ENCODE results near the gene FCER2. TPM values are rescaled to one million over a fixed set of nuclear protein-coding genes. Genes with fewer than 3 reads are reported as not detected.

Gene FCER2
- total RNA-seq, 1 experiment from 2014 or later = 0.48 TPM

DNA sequence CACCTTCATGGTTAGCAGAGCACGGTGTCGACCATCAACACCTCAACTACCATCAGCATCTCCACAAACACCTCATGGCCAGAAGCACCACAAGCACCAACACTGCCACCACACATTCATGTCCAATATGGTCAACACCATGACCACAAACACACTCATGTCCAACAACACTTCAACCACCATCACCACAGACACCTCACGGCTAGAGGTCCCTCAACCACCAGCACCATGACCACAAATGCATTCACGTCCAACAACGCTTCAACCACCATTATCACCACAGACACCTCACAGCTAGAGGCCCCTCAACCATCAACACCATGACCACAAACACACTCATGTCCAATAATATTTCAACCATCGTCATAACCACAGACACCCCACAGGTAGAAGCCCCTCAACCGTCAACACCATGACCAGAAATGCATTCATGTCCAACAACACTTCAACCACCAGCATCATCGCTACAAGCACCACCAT lies 11.1 kb downstream of the FCER2 start (continued):
- TF ChIP-seq, protein P1, sequence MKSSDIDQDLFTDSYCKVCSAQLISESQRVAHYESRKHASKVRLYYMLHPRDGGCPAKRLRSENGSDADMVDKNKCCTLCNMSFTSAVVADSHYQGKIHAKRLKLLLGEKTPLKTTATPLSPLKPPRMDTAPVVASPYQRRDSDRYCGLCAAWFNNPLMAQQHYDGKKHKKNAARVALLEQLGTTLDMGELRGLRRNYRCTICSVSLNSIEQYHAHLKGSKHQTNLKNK (CRISPR knock-in tag; IDR thresholded peaks at IDR 0.05) = no peak
- TF ChIP-seq SP1 (CRISPR knock-in tag; conservative IDR thresholded peaks at IDR 0.05) = no peak
- TF ChIP-seq, protein P2, sequence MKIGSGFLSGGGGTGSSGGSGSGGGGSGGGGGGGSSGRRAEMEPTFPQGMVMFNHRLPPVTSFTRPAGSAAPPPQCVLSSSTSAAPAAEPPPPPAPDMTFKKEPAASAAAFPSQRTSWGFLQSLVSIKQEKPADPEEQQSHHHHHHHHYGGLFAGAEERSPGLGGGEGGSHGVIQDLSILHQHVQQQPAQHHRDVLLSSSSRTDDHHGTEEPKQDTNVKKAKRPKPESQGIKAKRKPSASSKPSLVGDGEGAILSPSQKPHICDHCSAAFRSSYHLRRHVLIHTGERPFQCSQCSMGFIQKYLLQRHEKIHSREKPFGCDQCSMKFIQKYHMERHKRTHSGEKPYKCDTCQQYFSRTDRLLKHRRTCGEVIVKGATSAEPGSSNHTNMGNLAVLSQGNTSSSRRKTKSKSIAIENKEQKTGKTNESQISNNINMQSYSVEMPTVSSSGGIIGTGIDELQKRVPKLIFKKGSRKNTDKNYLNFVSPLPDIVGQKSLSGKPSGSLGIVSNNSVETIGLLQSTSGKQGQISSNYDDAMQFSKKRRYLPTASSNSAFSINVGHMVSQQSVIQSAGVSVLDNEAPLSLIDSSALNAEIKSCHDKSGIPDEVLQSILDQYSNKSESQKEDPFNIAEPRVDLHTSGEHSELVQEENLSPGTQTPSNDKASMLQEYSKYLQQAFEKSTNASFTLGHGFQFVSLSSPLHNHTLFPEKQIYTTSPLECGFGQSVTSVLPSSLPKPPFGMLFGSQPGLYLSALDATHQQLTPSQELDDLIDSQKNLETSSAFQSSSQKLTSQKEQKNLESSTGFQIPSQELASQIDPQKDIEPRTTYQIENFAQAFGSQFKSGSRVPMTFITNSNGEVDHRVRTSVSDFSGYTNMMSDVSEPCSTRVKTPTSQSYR (CRISPR knock-in tag; IDR thresholded peaks at IDR 0.05) = no peak

GRCh38 chr19:7689165-7689564 lies 12.8 kb downstream of the FCER2 start:
- DNase-seq (ENCODE audit: low spot score) (no peak), ATAC-seq (no peak)
- no peak for TF ChIP-seq NFYB (CRISPR knock-in tag; conservative IDR thresholded peaks at IDR 0.05; ENCODE audit: low read depth)
- TF ChIP-seq PRRX2 (CRISPR knock-in tag; IDR thresholded peaks at IDR 0.05) = no peak
- TF ChIP-seq ERG (CRISPR knock-in tag; IDR thresholded peaks at IDR 0.05) = no peak
- no peak for TF ChIP-seq CTCF (IDR thresholded peaks at IDR 0.05)
- ChIA-PET CTCF (interaction anchor here (1.7 to 1.9 kb wide), 2 partner anchors 8 to 121 kb away, joined by 5 to 10 read pairs; partner anchors contain the start of gene TRAPPC5), POLR2A (no interaction called here)
- H3K9me3 Mint-ChIP-seq = no peaks in the 10 kb centered on the region
- peaks cover 11% of the 10 kb centered on the region for H3K4me1 Mint-ChIP-seq
- no peak overlapping the region for H3K27ac Mint-ChIP-seq
- H3K4me3 Mint-ChIP-seq = no peak overlapping the region
- peaks cover 3% of the 10 kb centered on the region for H3K36me3 Mint-ChIP-seq
- no peaks in the 10 kb centered on the region; the same call in 1 of the 2 replicates for H3K27me3 Mint-ChIP-seq (ENCODE audit: low read depth)

- ChIA-PET CTCF (interaction anchor here (1.9 kb wide), 1 partner anchor 119 kb away, joined by 5 read pairs; no protein-coding TSS in a partner anchor), POLR2A (no interaction called here)
- DNase-seq (ENCODE audit: low spot score) = no peak
- ATAC-seq = no peak
- Mint-ChIP-seq H3K27me3 (ENCODE audit: low read depth) (no peaks in the 10 kb centered on the region; the same call in 1 of the 2 replicates), H3K9me3 (no peaks in the 10 kb centered on the region), H3K27ac (no peak overlapping the region), H3K4me1 (peaks cover 11% of the 10 kb centered on the region), H3K36me3 (peaks cover 14% of the 10 kb centered on the region), H3K4me3 (no peak overlapping the region)
- TF ChIP-seq, protein P3, sequence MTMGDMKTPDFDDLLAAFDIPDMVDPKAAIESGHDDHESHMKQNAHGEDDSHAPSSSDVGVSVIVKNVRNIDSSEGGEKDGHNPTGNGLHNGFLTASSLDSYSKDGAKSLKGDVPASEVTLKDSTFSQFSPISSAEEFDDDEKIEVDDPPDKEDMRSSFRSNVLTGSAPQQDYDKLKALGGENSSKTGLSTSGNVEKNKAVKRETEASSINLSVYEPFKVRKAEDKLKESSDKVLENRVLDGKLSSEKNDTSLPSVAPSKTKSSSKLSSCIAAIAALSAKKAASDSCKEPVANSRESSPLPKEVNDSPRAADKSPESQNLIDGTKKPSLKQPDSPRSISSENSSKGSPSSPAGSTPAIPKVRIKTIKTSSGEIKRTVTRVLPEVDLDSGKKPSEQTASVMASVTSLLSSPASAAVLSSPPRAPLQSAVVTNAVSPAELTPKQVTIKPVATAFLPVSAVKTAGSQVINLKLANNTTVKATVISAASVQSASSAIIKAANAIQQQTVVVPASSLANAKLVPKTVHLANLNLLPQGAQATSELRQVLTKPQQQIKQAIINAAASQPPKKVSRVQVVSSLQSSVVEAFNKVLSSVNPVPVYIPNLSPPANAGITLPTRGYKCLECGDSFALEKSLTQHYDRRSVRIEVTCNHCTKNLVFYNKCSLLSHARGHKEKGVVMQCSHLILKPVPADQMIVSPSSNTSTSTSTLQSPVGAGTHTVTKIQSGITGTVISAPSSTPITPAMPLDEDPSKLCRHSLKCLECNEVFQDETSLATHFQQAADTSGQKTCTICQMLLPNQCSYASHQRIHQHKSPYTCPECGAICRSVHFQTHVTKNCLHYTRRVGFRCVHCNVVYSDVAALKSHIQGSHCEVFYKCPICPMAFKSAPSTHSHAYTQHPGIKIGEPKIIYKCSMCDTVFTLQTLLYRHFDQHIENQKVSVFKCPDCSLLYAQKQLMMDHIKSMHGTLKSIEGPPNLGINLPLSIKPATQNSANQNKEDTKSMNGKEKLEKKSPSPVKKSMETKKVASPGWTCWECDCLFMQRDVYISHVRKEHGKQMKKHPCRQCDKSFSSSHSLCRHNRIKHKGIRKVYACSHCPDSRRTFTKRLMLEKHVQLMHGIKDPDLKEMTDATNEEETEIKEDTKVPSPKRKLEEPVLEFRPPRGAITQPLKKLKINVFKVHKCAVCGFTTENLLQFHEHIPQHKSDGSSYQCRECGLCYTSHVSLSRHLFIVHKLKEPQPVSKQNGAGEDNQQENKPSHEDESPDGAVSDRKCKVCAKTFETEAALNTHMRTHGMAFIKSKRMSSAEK (CRISPR knock-in tag; IDR thresholded peaks at IDR 0.05; ENCODE audit: borderline replicate concordance) = no peak
- no peak for TF ChIP-seq SP1 (CRISPR knock-in tag; conservative IDR thresholded peaks at IDR 0.05)
- TF ChIP-seq ZBTB43 (CRISPR knock-in tag; IDR thresholded peaks at IDR 0.05) = no peak
- TF ChIP-seq, protein P4, sequence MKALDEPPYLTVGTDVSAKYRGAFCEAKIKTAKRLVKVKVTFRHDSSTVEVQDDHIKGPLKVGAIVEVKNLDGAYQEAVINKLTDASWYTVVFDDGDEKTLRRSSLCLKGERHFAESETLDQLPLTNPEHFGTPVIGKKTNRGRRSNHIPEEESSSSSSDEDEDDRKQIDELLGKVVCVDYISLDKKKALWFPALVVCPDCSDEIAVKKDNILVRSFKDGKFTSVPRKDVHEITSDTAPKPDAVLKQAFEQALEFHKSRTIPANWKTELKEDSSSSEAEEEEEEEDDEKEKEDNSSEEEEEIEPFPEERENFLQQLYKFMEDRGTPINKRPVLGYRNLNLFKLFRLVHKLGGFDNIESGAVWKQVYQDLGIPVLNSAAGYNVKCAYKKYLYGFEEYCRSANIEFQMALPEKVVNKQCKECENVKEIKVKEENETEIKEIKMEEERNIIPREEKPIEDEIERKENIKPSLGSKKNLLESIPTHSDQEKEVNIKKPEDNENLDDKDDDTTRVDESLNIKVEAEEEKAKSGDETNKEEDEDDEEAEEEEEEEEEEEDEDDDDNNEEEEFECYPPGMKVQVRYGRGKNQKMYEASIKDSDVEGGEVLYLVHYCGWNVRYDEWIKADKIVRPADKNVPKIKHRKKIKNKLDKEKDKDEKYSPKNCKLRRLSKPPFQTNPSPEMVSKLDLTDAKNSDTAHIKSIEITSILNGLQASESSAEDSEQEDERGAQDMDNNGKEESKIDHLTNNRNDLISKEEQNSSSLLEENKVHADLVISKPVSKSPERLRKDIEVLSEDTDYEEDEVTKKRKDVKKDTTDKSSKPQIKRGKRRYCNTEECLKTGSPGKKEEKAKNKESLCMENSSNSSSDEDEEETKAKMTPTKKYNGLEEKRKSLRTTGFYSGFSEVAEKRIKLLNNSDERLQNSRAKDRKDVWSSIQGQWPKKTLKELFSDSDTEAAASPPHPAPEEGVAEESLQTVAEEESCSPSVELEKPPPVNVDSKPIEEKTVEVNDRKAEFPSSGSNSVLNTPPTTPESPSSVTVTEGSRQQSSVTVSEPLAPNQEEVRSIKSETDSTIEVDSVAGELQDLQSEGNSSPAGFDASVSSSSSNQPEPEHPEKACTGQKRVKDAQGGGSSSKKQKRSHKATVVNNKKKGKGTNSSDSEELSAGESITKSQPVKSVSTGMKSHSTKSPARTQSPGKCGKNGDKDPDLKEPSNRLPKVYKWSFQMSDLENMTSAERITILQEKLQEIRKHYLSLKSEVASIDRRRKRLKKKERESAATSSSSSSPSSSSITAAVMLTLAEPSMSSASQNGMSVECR (CRISPR knock-in tag; IDR thresholded peaks at IDR 0.05; ENCODE audit: borderline replicate concordance) = no peak
- TF ChIP-seq, protein P5, sequence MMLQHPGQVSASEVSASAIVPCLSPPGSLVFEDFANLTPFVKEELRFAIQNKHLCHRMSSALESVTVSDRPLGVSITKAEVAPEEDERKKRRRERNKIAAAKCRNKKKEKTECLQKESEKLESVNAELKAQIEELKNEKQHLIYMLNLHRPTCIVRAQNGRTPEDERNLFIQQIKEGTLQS (CRISPR knock-in tag; conservative IDR thresholded peaks at IDR 0.05) = no peak
- no peak for TF ChIP-seq ZNF396 (CRISPR knock-in tag; IDR thresholded peaks at IDR 0.05; ENCODE audit: borderline replicate concordance)
- no peak for TF ChIP-seq FOXP1 (CRISPR knock-in tag; IDR thresholded peaks at IDR 0.05; ENCODE audit: borderline replicate concordance)
- TF ChIP-seq E2F5 (CRISPR knock-in tag; IDR thresholded peaks at IDR 0.05) = no peak
Observed at GRCh38 chr19:7687177-7687576, 14.8 kb downstream of the FCER2 start.

Data from WTC11 (cell line).